ENCODE measurements around the gene EXOSC2. TPM values are rescaled to one million over a fixed set of nuclear protein-coding genes. Genes with fewer than 3 reads are reported as not detected.

EXOSC2 gene
- total and polyA plus RNA-seq, 2 of the 13 experiments (the other 11 are each of a cell fraction or from before 2014, with no cell fraction given) = 27.5 to 63.8 TPM

DNA sequence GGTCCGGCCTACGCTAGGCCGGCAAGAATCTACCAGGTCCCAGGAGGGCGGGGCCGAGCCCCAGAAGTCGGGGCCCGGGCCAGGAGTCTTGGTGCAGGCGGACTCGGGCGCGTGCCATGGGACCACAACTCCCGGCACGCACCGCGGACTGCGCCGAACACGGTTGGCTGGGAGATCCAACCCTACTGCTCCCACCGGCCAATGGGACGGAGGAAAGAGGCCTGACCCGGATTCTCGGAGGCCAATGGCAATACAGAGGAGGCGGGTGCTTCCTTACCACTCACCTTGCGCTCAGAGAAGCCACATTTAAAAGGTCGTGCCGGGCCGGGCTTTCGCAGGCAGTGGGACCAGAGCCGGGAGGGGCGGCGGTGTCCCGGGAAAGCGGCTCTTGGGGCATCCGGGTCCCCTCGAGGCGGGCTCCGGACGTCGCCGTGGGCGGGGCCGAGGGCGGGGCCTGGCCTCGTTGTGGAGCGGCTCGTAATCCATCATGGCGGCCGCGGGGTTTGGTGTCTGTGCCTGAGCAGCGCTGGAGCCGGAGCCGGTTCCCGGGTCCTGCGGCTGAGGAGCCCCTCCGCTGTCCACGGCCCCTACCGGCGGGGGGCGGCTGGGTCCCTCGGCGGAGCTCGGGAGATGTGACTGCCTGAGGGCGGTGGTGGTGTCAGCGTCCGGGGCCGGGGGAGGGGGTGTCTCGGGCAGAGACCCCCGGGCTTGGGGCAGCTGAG, 19.1 kb downstream of the EXOSC2 start (continued):
- TF ChIP-seq DNMT3B (CRISPR knock-in tag; conservative IDR thresholded peaks at IDR 0.05) = no peak; the same call in 1 of the 2 replicates
- no peak for TF ChIP-seq ZNF562 (CRISPR knock-in tag; IDR thresholded peaks at IDR 0.05; ENCODE audit: borderline replicate concordance)
- TF ChIP-seq, protein P1, sequence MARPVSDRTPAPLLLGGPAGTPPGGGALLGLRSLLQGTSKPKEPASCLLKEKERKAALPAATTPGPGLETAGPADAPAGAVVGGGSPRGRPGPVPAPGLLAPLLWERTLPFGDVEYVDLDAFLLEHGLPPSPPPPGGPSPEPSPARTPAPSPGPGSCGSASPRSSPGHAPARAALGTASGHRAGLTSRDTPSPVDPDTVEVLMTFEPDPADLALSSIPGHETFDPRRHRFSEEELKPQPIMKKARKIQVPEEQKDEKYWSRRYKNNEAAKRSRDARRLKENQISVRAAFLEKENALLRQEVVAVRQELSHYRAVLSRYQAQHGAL (CRISPR knock-in tag; IDR thresholded peaks at IDR 0.05; ENCODE audit: not compliant biosample characterization) = no peak
- no peak for TF ChIP-seq CEBPB (IDR thresholded peaks at IDR 0.05; ENCODE audit: borderline replicate concordance, low read depth, low read length)
- TF ChIP-seq ZNF891 (CRISPR knock-in tag; IDR thresholded peaks at IDR 0.05) = no peak; the same call in 1 of the 2 replicates
- TF ChIP-seq HNF4A (CRISPR knock-in tag; IDR thresholded peaks at IDR 0.05) = no peak
- TF ChIP-seq ZNF790 (CRISPR knock-in tag; IDR thresholded peaks at IDR 0.05; ENCODE audit: borderline replicate concordance) = no peak
- no peak for TF ChIP-seq ZHX1 (CRISPR knock-in tag; IDR thresholded peaks at IDR 0.05; ENCODE audit: low read depth)
- no peak for TF ChIP-seq BATF2 (CRISPR knock-in tag; IDR thresholded peaks at IDR 0.05)
- no peak for TF ChIP-seq NR1H2 (CRISPR knock-in tag; IDR thresholded peaks at IDR 0.05; ENCODE audit: borderline replicate concordance, low read depth)
- no peak for TF ChIP-seq TEAD2 (CRISPR knock-in tag; IDR thresholded peaks at IDR 0.05)
- TF ChIP-seq RAD21 (CRISPR knock-in tag; IDR thresholded peaks at IDR 0.05) = 0 out of 2 replicates have a peak, but pooled peaks have one; percentile 7
- TF ChIP-seq ZNF576 (CRISPR knock-in tag; IDR thresholded peaks at IDR 0.05) = no peak
- TF ChIP-seq ZFAT (CRISPR knock-in tag; conservative IDR thresholded peaks at IDR 0.05) = no peak
- no peak for TF ChIP-seq ZNF530 (CRISPR knock-in tag; IDR thresholded peaks at IDR 0.05; ENCODE audit: low read depth)
- TF ChIP-seq ZNF772 (CRISPR knock-in tag; IDR thresholded peaks at IDR 0.05) = no peak
- no peak for TF ChIP-seq TCF12 (IDR thresholded peaks at IDR 0.05)
- no peak for TF ChIP-seq TCF12 (CRISPR knock-in tag; IDR thresholded peaks at IDR 0.05)
- TF ChIP-seq PHF8 (CRISPR knock-in tag; IDR thresholded peaks at IDR 0.05) = peak; percentile 77
- no peak for TF ChIP-seq MAFG (CRISPR knock-in tag; IDR thresholded peaks at IDR 0.05)
- no peak; the same call in 1 of the 2 replicates for TF ChIP-seq PRDM15 (CRISPR knock-in tag; IDR thresholded peaks at IDR 0.05)
- TF ChIP-seq ZNF225 (CRISPR knock-in tag; IDR thresholded peaks at IDR 0.05) = 0 out of 2 replicates have a peak, but pooled peaks have one; percentile 28
- no peak for TF ChIP-seq CENPX (CRISPR knock-in tag; IDR thresholded peaks at IDR 0.05)
